Mesendoderm (in vitro differentiated cells): ENCODE data around the gene INTU. TPM values are rescaled to one million over a fixed set of nuclear protein-coding genes. Genes with fewer than 3 reads are reported as not detected.
"Not testable (repeated sequence)": the region's sequence is repeated elsewhere in the genome, so short reads cannot be mapped to it uniquely, and the experiment has no call there.

Source experiments
- DNase-seq: peaks from one replicate; pipeline ENCODE4 v3.0.0; 2013
- H2AK5ac ChIP-seq: 2 replicates; pipeline ENCODE4 v1.6.1; 2013; ENCODE audit warnings: low read length, inconsistent platforms
- H2BK120ac ChIP-seq: 2 replicates; pipeline ENCODE4 v1.6.1; 2013; ENCODE audit warnings: low read depth, mild to moderate bottlenecking, low read length, moderate library complexity, mixed read lengths
- H2BK15ac ChIP-seq: replicated peaks from 2 replicates; pipeline ENCODE4 v1.6.1; 2013; ENCODE audit warnings: low read depth, mild to moderate bottlenecking, moderate library complexity
- H2BK5ac ChIP-seq: 2 replicates; pipeline ENCODE4 v1.6.1; 2013; ENCODE audit warnings: low read length, inconsistent platforms
- H3K18ac ChIP-seq: 2 replicates; pipeline ENCODE4 v1.6.1; 2013; ENCODE audit warnings: mild to moderate bottlenecking, low read length, mixed read lengths
- H3K23ac ChIP-seq: one replicate; pipeline ENCODE4 v1.6.1; 2013; ENCODE audit warnings: low read length
- H3K27ac ChIP-seq: 2 replicates; pipeline ENCODE4 v1.5.1; 2013; ENCODE audit warnings: low read depth, mild to moderate bottlenecking, inconsistent platforms, low read length, moderate library complexity
- H3K27me3 ChIP-seq: 2 replicates; pipeline ENCODE4 v1.6.1; 2013; ENCODE audit warnings: low read length, control low read depth, mild to moderate bottlenecking, inconsistent platforms; ENCODE audit not compliant: insufficient read depth, poor library complexity
- H3K36me3 ChIP-seq: 2 replicates; pipeline ENCODE4 v1.6.1; 2013; ENCODE audit warnings: low read length, inconsistent platforms; ENCODE audit not compliant: control insufficient read depth, insufficient read depth
- H3K4ac ChIP-seq: one replicate; pipeline ENCODE4 v1.6.1; 2013; ENCODE audit warnings: low read depth, mild to moderate bottlenecking, low read length, moderate library complexity
- H3K4me1 ChIP-seq: 2 replicates; pipeline ENCODE4 v1.6.1; 2013; ENCODE audit warnings: low read depth, low read length, inconsistent platforms; ENCODE audit not compliant: control insufficient read depth
- H3K4me2 ChIP-seq: 2 replicates; pipeline ENCODE4 v1.6.1; 2013; ENCODE audit warnings: low read length
- H3K4me3 ChIP-seq: 2 replicates; pipeline ENCODE4 v1.5.1; 2013; ENCODE audit warnings: mild to moderate bottlenecking, low read length
- H3K56ac ChIP-seq: one replicate; pipeline ENCODE4 v1.6.1; 2013; ENCODE audit warnings: low read length
- H3K79me1 ChIP-seq: 2 replicates; pipeline ENCODE4 v1.6.1; 2013; ENCODE audit warnings: low read length, inconsistent platforms
- H3K79me2 ChIP-seq: 2 replicates; pipeline ENCODE4 v1.6.1; 2013; ENCODE audit warnings: mild to moderate bottlenecking, low read length; ENCODE audit not compliant: control insufficient read depth, insufficient read depth
- H3K9ac ChIP-seq: 2 replicates; pipeline ENCODE4 v1.6.1; 2013; ENCODE audit warnings: low read length, inconsistent platforms
- H4K5ac ChIP-seq: one replicate; pipeline ENCODE4 v1.6.1; 2013; ENCODE audit warnings: low read length
- H4K8ac ChIP-seq: one replicate; pipeline ENCODE4 v1.6.1; 2013; ENCODE audit warnings: low read depth, mild to moderate bottlenecking, control low read depth, low read length, moderate library complexity
- WGBS: extraction: QIAGEN DNeasy Blood & Tissue Kit; methylation state at CpG from one replicate; pipeline ENCODE4 v1.1.7; 2013; ENCODE audit warnings: low lambda C conversion rate, missing lambda C conversion rate; ENCODE audit not compliant: insufficient coverage; ENCODE audit errors: extremely low coverage; 5-methylcytosine and 5-hydroxymethylcytosine counted together
- polyA plus RNA-seq, 2 experiments: library from polyadenylated mRNA; stranded (reverse); fragments of 200-250 nt; gene quantifications; one replicate each; pipeline ENCODE4 v1.2.3, GENCODE V29; 2013

Gene INTU
- polyA plus RNA-seq (2013, experiment 1 of 2), result 3.0 TPM
- 2.6 TPM for polyA plus RNA-seq (2013, experiment 2 of 2)

DNA sequence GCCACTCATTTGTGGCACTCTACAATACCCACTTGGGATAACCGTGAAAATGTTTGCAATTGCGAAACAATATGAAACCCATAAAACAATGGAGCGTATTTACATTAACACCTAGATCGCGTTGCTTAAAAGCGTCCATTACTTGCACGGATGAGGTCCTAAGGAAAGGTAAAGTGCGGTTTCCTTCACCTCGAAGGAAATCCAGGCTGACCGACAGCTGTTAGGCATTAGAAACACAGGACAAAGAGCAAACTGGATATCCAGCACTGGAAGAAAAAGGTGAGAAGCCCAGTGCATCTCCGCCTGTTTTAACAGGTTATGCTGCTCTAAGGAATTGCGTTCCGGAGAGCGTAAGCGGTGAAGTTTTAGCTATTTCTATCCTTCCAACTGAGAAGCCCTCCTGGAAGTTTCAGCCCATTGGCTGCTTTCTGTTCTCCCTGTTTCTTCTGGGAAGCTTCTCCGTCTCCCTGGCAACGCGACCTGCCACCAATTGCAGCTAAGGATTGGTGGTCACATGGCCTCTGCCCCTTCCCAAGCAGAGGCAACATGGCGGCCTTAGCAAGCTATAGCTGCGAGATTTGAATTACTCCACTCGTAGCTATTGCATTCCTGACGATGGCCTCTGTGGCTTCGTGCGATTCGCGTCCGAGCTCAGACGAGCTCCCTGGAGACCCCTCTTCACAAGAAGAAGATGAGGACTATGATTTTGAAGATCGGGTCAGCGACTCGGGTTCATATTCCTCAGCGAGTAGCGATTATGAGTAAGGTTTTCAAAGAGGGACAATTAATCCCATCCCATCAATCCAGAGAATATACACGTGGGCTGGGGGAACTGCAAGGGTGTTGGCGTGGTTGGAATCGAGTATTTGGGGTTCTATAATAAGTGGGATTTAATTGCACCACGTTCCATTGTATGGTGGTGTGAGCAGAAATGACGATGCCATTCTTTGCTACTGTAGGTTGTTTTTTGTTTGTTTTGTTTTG lies at the start of gene INTU:
Gene INTU (plus strand): TSS at position 538 of the 984 bp plus-strand sequence. CDS start 78 bp downstream, at position 616.
- Histone ChIP-seq H3K36me3 (no peaks in the 10 kb centered on the region), H2AK5ac (no peak within 1 kb of the TSS), H3K4ac (no peak within 1 kb of the TSS), H4K8ac (no peak within 1 kb of the TSS), H2BK120ac (no peak within 1 kb of the TSS), H3K4me1 (no peaks in the 10 kb centered on the region), H3K18ac (no peak within 1 kb of the TSS), H3K9ac (peak within 1 kb of the TSS; percentile 94), H2BK5ac (no peak within 1 kb of the TSS), H3K79me2 (peaks cover 2% of the 10 kb centered on the region), H3K27ac (no peak within 1 kb of the TSS), H4K5ac (no peak within 1 kb of the TSS), H3K27me3 (no peaks in the 10 kb centered on the region), H3K56ac (peak within 1 kb of the TSS; percentile 86), H3K23ac (no peak within 1 kb of the TSS), H3K4me3 (peak within 1 kb of the TSS; percentile 100), H2BK15ac (no peak within 1 kb of the TSS), H3K4me2 (peak within 1 kb of the TSS; percentile 99), H3K79me1 (peaks cover 1% of the 10 kb centered on the region)
- no CpG with 5 or more reads among the region's 38 CpGs for WGBS
- DNase-seq, result peak; percentile 99

DNA sequence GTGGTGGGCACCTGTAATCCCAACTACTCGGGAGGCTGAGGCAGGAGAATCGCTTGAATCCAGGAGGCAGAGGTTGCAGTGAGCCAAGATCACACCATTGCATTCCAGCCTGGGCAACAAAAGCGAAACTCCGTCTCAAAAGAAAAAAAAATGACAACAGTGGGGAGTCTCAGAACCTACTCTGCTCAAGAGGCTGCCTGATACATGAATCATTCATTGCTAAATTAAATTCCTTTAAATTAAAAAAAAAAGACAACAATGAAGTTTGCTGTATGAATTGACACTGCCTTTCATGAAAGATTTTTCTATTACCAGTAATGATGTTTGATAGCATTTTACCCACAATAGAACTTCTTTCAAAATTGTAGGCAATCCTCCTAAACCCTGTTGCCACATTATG lies 46.3 kb upstream of the INTU start:
- H2BK5ac ChIP-seq, H3K4ac ChIP-seq, H3K4me1 ChIP-seq, H3K4me2 ChIP-seq, H3K79me1 ChIP-seq, H2BK120ac ChIP-seq, H3K56ac ChIP-seq, H3K79me2 ChIP-seq, H2BK15ac ChIP-seq, H4K8ac ChIP-seq, H2AK5ac ChIP-seq, H3K23ac ChIP-seq, H4K5ac ChIP-seq, H3K36me3 ChIP-seq, H3K27me3 ChIP-seq, H3K4me3 ChIP-seq, H3K18ac ChIP-seq, H3K27ac ChIP-seq, DNase-seq, H3K9ac ChIP-seq: not testable (repeated sequence)
- WGBS, result no CpG with 5 or more reads among the region's 4 CpGs

GRCh38 chr4:127586922-127587571 lies 45.7 kb upstream of the INTU start:
- H3K23ac ChIP-seq, result no peak overlapping the region
- no peaks in the 10 kb centered on the region for H3K79me2 ChIP-seq
- H2AK5ac ChIP-seq, result no peak overlapping the region
- WGBS, result no CpG with 5 or more reads among the region's 1 CpG
- no peak overlapping the region for H2BK120ac ChIP-seq
- no peaks in the 10 kb centered on the region for H3K4me1 ChIP-seq
- H4K5ac ChIP-seq, result no peak overlapping the region
- H3K36me3 ChIP-seq, result no peaks in the 10 kb centered on the region
- H3K4ac ChIP-seq, result no peak overlapping the region
- no peak overlapping the region for H3K56ac ChIP-seq
- DNase-seq, result peak; percentile 92
- H3K79me1 ChIP-seq, result no peaks in the 10 kb centered on the region
- H3K9ac ChIP-seq, result no peak overlapping the region
- H3K18ac ChIP-seq, result no peak overlapping the region
- H2BK15ac ChIP-seq, result no peak overlapping the region
- no peak overlapping the region for H3K4me3 ChIP-seq
- no peak overlapping the region for H4K8ac ChIP-seq
- no peak overlapping the region for H3K4me2 ChIP-seq
- H3K27me3 ChIP-seq, result no peaks in the 10 kb centered on the region
- no peak overlapping the region for H2BK5ac ChIP-seq
- H3K27ac ChIP-seq, result no peak overlapping the region

- H3K27ac ChIP-seq, H3K4ac ChIP-seq, H4K5ac ChIP-seq, H2AK5ac ChIP-seq, H2BK120ac ChIP-seq, H3K27me3 ChIP-seq, DNase-seq, H3K79me1 ChIP-seq, H3K18ac ChIP-seq, H3K4me3 ChIP-seq, H3K79me2 ChIP-seq, H3K36me3 ChIP-seq, H3K23ac ChIP-seq, H3K56ac ChIP-seq, H4K8ac ChIP-seq, H3K9ac ChIP-seq, H3K4me2 ChIP-seq, H3K4me1 ChIP-seq, H2BK15ac ChIP-seq, H2BK5ac ChIP-seq: not testable (repeated sequence)
- no CpG with 5 or more reads among the region's 12 CpGs for WGBS
Measured at GRCh38 chr4:127589153-127589552, 43.6 kb upstream of the INTU start.

GRCh38 chr4:127598656-127599055 lies 34.1 kb upstream of the INTU start:
- no peaks in the 10 kb centered on the region for H3K79me2 ChIP-seq
- H3K4me3 ChIP-seq, result no peak overlapping the region
- no peak overlapping the region for H3K4ac ChIP-seq
- no peak overlapping the region for H3K18ac ChIP-seq
- no peak overlapping the region for H3K27ac ChIP-seq
- H2AK5ac ChIP-seq, result no peak overlapping the region
- no peak overlapping the region for H2BK120ac ChIP-seq
- no peak overlapping the region for H2BK5ac ChIP-seq
- H3K23ac ChIP-seq, result no peak overlapping the region
- no peaks in the 10 kb centered on the region for H3K36me3 ChIP-seq
- DNase-seq, result no peak
- H3K4me1 ChIP-seq, result no peaks in the 10 kb centered on the region
- H3K4me2 ChIP-seq, result no peak overlapping the region
- no peak overlapping the region for H2BK15ac ChIP-seq
- no peaks in the 10 kb centered on the region for H3K27me3 ChIP-seq
- no peak overlapping the region for H3K56ac ChIP-seq
- H4K8ac ChIP-seq, result no peak overlapping the region
- no peak overlapping the region for H3K9ac ChIP-seq
- H4K5ac ChIP-seq, result no peak overlapping the region
- H3K79me1 ChIP-seq, result no peaks in the 10 kb centered on the region
